GM18508 (cell line): ENCODE results near the gene ONECUT2.
"Not testable (repeated sequence)": the region's sequence is repeated elsewhere in the genome, so short reads cannot be mapped to it uniquely, and the experiment has no call there.

ENCODE experiments used
- ATAC-seq: cut with Tn5 transposase; IDR thresholded peaks from one replicate; pipeline ENCODE4 v1.9.1; 2021; ENCODE audit warnings: moderate number of reproducible peaks; ENCODE audit not compliant: insufficient read depth, unreplicated experiment

Gene ONECUT2

GRCh38 chr18:57434536-57435494 is at the start of gene ONECUT2:
TSS of gene ONECUT2 (plus strand) at chr18:57435374. CDS start at chr18:57435717, 343 bp downstream.
- ATAC-seq: no peak

DNA sequence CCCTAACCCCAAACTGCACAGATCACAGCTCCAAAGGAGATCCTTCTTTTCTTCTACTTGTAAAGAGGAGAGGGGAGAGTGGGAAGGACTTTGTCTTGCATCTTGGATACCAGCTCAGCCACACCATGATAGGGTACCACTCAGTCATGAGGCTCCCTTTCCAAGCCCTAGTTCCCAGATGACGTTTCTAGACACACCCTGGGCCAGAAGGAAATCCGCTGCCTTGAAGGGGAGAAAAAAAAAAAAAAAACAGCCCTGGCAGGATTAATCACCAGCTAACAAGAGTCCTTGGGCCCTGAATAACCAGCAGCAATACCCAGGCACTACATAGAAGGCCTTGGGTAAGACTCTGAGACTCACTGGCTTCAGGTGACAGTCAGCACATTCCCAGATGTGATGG is 45.9 kb upstream of the ONECUT2 start:
- no peak for ATAC-seq

- no peak for ATAC-seq
Measured at GRCh38 chr18:57390044-57390443, 45.1 kb upstream of the ONECUT2 start.

DNA sequence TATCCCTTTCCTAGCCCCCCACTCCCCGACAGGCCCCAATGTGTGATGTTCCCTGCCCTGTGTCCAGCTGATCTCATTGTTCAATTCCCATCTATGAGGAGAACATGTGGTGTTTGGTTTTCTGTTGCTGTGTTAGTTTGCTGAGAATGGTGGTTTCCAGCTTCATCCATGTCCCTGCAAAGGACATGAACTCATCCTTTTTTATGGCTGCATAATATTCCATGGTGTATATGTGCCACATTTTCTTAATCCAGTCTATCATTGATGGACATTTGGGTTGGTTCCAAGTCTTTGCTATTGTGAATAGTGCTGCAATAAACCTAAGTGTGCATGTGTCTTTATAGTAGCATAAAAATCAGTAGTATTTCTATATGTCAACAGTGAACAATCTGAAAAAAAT is 40.4 kb upstream of the ONECUT2 start:
- ATAC-seq: not testable (repeated sequence)

GRCh38 chr18:57396831-57397230 is 38.3 kb upstream of the ONECUT2 start:
- ATAC-seq: not testable (repeated sequence)

DNA sequence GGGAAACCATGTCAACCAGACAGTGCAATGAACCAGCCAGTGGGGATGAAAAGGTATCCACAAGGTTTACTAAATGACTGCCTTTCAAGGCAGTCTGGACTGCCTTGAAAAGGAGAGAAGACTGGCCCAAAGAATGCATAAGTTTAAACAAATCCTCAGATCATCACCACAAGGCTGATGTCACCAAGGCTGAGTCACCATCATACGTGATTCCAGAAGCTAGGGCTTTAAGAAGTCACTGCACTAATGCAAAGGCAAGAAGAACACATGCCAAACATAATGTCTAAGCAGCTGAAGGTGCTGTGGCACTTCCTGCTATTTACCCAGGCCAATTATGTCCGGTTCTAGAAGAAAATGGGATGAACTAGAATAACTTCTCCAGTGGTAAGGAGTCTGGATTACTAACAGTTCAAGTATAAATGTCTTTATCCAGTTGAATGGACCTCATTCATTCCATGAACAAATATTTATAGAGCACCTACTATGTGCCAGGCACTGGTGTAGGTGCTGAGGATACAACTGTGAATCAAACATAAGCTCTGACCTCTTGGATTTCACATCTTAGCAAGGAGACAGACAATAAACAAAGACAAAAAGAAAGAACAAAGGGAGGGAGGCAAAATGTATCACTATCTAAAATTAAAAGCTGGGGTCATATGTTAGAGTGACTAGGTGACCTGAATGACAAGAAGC is 37.6 kb upstream of the ONECUT2 start:
- ATAC-seq: no peak

- no peak for ATAC-seq
Measured at GRCh38 chr18:57404345-57404744, 30.8 kb upstream of the ONECUT2 start.

DNA sequence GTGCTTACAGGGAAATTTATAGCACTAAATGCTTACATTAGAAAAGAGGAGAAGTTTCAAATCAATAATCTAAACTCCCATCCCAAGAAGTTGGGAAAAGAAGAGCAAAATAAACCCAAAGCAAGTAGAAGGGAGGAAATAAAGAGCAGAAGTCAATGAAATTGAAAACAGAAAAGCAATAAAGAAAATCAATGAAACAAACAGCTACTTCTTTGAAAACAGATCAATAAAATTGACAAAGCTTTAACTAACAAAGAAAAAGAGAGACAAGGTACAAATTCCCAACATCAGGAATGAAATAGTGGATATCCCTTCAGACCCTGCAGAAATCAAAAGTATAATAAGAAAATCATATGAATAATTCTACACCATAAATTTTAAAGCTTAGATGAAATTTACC is 25.5 kb upstream of the ONECUT2 start:
- ATAC-seq: no peak

DNA sequence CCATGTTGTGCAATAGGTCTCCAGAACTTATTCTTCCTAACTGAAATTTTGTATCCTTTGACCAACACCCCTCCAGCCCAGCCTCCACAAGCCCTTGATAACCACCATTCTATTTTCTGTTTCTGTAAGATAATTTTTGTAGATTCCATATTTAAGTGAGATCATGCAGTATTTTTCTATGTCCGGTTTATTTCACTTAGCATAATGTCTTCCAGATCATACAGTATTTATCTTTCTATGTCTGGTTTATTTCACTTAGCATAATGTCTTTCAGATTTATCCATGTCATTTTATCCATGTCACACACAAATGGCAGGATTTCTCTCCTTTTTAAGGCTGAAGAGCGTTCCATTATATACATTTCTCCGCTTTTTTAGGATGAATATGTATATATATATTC is 24.4 kb upstream of the ONECUT2 start:
- no peak for ATAC-seq

GRCh38 chr18:57416542-57416941 is 18.6 kb upstream of the ONECUT2 start:
- ATAC-seq: no peak

GRCh38 chr18:57422313-57422872 is 12.8 kb upstream of the ONECUT2 start:
- ATAC-seq: no peak

DNA sequence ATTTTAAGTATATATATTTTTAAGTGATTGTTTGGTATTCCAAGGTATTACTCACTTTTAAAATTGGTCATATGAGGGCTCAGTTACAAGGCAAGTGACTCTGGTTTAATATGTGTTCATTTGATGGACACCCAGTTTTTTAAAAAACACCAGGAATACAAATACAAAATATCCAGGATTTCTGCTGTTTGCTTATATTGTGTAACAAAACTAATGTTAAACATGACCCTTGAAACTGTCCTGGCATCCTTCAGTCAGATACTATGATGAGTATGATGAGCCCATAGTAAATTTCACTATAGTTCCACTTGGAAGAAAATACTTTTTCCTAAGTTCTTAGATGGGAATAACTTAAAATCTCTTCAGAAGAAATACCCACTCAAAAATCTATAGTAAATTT is 11.4 kb upstream of the ONECUT2 start:
- no peak for ATAC-seq

GRCh38 chr18:57425096-57425495 is 10.1 kb upstream of the ONECUT2 start:
- ATAC-seq: no peak

DNA sequence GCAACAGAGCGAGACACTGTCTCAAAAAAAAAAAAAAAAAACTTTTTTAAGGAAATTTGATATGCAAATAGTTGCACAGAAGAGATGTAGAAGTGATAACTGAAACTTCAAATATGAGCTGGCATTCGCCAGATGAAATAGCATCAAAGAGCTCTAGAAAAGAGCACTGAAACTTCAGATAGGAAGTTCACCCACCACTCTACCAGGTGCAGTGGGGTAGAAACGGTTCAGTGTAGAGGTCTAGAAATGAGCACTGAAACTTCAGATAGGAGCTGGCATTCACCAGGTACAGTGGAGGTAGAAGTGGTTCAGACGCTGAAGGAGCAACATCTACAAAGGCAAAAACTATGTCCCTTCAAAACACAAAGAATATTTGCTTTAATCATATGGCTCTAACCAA is 9.0 kb upstream of the ONECUT2 start:
- ATAC-seq: no peak

GRCh38 chr18:57427429-57428201 is 7.6 kb upstream of the ONECUT2 start:
- ATAC-seq: no peak

GRCh38 chr18:57428221-57429150 is 6.7 kb upstream of the ONECUT2 start:
- ATAC-seq: no peak

DNA sequence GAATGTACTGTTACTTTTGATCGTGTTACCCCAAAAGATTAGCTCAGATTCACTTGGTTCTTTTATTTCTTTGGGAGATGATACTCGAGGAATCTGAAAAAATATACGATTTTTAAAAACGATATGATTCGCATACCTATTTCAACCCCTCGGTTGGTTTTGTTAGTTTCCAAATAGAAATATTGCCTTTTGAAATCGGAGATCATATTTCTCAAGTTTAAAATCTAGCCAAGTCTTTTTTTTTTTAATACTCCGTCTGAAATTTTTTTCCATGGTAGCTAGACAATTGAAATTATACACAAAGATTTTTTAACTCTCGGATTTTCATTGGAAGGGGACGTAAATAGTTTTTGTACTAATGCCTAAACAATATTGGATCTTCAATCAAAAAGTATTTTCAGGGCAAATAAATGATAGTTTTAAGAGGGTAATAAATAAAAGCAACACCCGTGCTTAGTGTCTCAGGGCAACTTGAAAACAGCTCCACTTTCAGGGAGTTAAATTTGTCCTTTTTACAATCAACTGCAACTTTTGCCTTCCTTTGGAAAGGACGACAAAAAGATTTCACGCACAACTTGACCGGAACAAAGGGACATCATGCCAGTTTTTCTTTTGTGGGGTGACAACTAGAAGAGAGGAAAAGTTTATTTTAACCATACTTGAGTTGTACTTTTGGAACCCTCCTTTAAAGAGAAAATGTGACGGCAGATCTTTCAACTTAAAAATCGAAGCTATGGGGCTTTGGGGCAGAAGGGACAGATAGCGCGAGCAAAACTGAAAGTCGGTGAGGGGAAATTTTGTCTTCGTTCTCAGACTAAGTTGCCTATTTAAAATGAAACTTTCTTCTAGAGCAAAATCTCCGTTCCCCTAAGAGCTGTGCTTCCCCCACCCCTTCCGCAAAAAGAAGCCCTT is 5.8 kb upstream of the ONECUT2 start:
- ATAC-seq: no peak
